Dermis blood vessel endothelial cell (primary cell): ENCODE results near the gene PRKAG2. TPM values are rescaled to one million over a fixed set of nuclear protein-coding genes. Genes with fewer than 3 reads are reported as not detected.
"Not testable (repeated sequence)": the region's sequence is repeated elsewhere in the genome, so short reads cannot be mapped to it uniquely, and the experiment has no call there.

Source experiments
- DNase-seq: peaks from one replicate; pipeline ENCODE4 v3.0.0; 2010
- total RNA-seq: library from RNA; depleted of rRNA; stranded (reverse); fragments of >200 nt; gene quantifications from 2 replicates; pipeline ENCODE4 v1.2.3, GENCODE V29; 2014

PRKAG2 gene
- total RNA-seq, 1 donor from 2014 or later = 16.8 TPM

GRCh38 chr7:151782598-151783448 lies 94.1 kb downstream of the PRKAG2 start:
- peak; percentile 66 for DNase-seq

GRCh38 chr7:151782256-151782597 lies 94.7 kb downstream of the PRKAG2 start:
- not testable (repeated sequence) for DNase-seq

- DNase-seq = no peak
Observed at GRCh38 chr7:151781161-151781845, 95.6 kb downstream of the PRKAG2 start.

- peak; percentile 65 for DNase-seq
Observed at GRCh38 chr7:151780631-151781030, 96.3 kb downstream of the PRKAG2 start.

- DNase-seq = no peak
Observed at GRCh38 chr7:151779678-151780077, 97.2 kb downstream of the PRKAG2 start.

- DNase-seq = no peak
Observed at GRCh38 chr7:151779255-151779654, 97.7 kb downstream of the PRKAG2 start.

- no peak for DNase-seq
Observed at GRCh38 chr7:151777908-151778670, 98.8 kb downstream of the PRKAG2 start.

GRCh38 chr7:151777495-151777880 lies 99.4 kb downstream of the PRKAG2 start:
- no peak for DNase-seq

GRCh38 chr7:151776876-151777494 lies 99.9 kb downstream of the PRKAG2 start:
- DNase-seq = no peak

- no peak for DNase-seq
Observed at GRCh38 chr7:151776446-151776845, 100.5 kb downstream of the PRKAG2 start.

- DNase-seq = no peak
Observed at GRCh38 chr7:151775547-151776443, 101.1 kb downstream of the PRKAG2 start.

GRCh38 chr7:151774951-151775350 lies 102.0 kb downstream of the PRKAG2 start:
- DNase-seq = no peak

- DNase-seq = no peak
Observed at GRCh38 chr7:151773797-151774196, 103.1 kb downstream of the PRKAG2 start.

- no peak for DNase-seq
Observed at GRCh38 chr7:151770232-151770631, 106.7 kb downstream of the PRKAG2 start.

GRCh38 chr7:151769188-151769821 lies 107.6 kb downstream of the PRKAG2 start:
- no peak for DNase-seq

- DNase-seq = no peak
Observed at GRCh38 chr7:151768805-151769187, 108.1 kb downstream of the PRKAG2 start.

- DNase-seq = no peak
Observed at GRCh38 chr7:151767557-151767956, 109.4 kb downstream of the PRKAG2 start.

GRCh38 chr7:151764056-151764920 lies 112.6 kb downstream of the PRKAG2 start:
- DNase-seq = no peak

GRCh38 chr7:151763420-151763984 lies 113.4 kb downstream of the PRKAG2 start:
- no peak for DNase-seq
